Endothelial cell of umbilical vein (primary cell): ENCODE results near the gene MED8.

Source experiments
- EZH2 ChIP-seq: IDR thresholded peaks from 2 replicates; pipeline ENCODE4 v1.6.1; 2012; ENCODE audit warnings: borderline replicate concordance, low read depth, mild to moderate bottlenecking, moderate library complexity, low read length, inconsistent platforms; ENCODE audit not compliant: severe bottlenecking
- FOS ChIP-seq: IDR thresholded peaks from 2 replicates; pipeline ENCODE4 v1.6.1; 2011; ENCODE audit warnings: mild to moderate bottlenecking, low read length, moderate library complexity, borderline replicate concordance; ENCODE audit not compliant: insufficient read depth
- GATA2 ChIP-seq: IDR thresholded peaks from 2 replicates; pipeline ENCODE4 v1.7.0; 2011; ENCODE audit warnings: low read depth, mild to moderate bottlenecking, moderate library complexity, mixed read lengths, low read length; ENCODE audit not compliant: insufficient read length, insufficient read depth
- JUN ChIP-seq: IDR thresholded peaks from 2 replicates; pipeline ENCODE4 v1.6.1; 2011; ENCODE audit warnings: borderline replicate concordance, low read depth; ENCODE audit not compliant: insufficient read length, insufficient read depth
- MYC ChIP-seq: IDR thresholded peaks from one replicate; pipeline ENCODE4 v1.6.1; 2011; ENCODE audit warnings: mild to moderate bottlenecking, low read depth, low read length
- POLR2A ChIP-seq: IDR thresholded peaks from 2 replicates; pipeline ENCODE4 v1.6.1; 2012; ENCODE audit warnings: low read depth, mild to moderate bottlenecking, control low read depth, low read length
- POLR2AphosphoS5 ChIP-seq: IDR thresholded peaks from 2 replicates; pipeline ENCODE4 v1.6.1; 2012; ENCODE audit warnings: low read depth, mild to moderate bottlenecking, control low read depth, low read length, moderate library complexity; ENCODE audit not compliant: insufficient read depth
- TF ChIP-seq, protein P1 (sequence below), 2 donors: IDR thresholded peaks; 1 replicate in 1 of 2; 2 replicates in 1 of 2; pipeline ENCODE4 v1.5.1; 2011; ENCODE audit warnings: low read length in 2 of 2, mild to moderate bottlenecking in 2 of 2, moderate library complexity in 2 of 2, control low read depth in 1 of 2, inconsistent platforms in 1 of 2, low read depth in 1 of 2; ENCODE audit not compliant: insufficient read depth in 1 of 2; ENCODE audit errors: extremely low read depth in 1 of 2
- TF ChIP-seq, protein P2 (sequence below): IDR thresholded peaks from 2 replicates; pipeline ENCODE4 v1.6.1; 2011; ENCODE audit not compliant: insufficient read depth, insufficient read length

DNA sequence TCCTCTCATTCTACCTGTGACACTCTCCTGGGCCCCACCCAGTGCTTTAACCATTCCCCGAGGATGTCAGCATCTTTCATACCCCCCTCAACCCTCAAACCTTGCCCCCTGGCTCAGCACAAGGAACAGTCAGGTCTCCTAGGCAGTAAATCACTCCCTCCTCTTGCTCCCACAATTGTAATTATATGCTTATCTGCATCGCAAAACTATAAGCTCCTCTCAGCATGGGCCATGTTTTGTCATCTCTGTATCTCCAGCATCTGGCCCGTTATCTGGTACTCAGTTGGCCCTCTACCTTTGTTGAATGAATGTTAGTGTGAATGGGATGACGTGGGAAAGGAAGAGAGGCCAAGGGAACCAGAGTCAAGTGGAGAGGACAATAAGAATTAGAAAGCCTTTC, 19.0 kb downstream of the MED8 start:
- TF ChIP-seq EZH2: no peak
- TF ChIP-seq, protein P1, sequence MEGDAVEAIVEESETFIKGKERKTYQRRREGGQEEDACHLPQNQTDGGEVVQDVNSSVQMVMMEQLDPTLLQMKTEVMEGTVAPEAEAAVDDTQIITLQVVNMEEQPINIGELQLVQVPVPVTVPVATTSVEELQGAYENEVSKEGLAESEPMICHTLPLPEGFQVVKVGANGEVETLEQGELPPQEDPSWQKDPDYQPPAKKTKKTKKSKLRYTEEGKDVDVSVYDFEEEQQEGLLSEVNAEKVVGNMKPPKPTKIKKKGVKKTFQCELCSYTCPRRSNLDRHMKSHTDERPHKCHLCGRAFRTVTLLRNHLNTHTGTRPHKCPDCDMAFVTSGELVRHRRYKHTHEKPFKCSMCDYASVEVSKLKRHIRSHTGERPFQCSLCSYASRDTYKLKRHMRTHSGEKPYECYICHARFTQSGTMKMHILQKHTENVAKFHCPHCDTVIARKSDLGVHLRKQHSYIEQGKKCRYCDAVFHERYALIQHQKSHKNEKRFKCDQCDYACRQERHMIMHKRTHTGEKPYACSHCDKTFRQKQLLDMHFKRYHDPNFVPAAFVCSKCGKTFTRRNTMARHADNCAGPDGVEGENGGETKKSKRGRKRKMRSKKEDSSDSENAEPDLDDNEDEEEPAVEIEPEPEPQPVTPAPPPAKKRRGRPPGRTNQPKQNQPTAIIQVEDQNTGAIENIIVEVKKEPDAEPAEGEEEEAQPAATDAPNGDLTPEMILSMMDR (IDR thresholded peaks at IDR 0.05; ENCODE audit: extremely low read depth in 1 of 2, insufficient read depth in 1 of 2, low read depth in 1 of 2, low read length in 2 of 2): no peak
- no peak for TF ChIP-seq POLR2AphosphoS5
- TF ChIP-seq POLR2A: no peak
- TF ChIP-seq, protein P2, sequence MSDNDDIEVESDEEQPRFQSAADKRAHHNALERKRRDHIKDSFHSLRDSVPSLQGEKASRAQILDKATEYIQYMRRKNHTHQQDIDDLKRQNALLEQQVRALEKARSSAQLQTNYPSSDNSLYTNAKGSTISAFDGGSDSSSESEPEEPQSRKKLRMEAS: no peak
- no peak for TF ChIP-seq GATA2
- TF ChIP-seq JUN: no peak
- no peak for TF ChIP-seq FOS
- no peak for TF ChIP-seq MYC
